Stimulated activated CD4-positive, alpha-beta T cell treated with anti-CD3 and anti-CD28 coated beads, Interleukin-12 subunit alpha, Interleukin-12 subunit beta, amount 100 ng/mL, for 48 hours (primary cell): ENCODE data around the gene LAMA1.
"Not testable (repeated sequence)": the region's sequence is repeated elsewhere in the genome, so short reads cannot be mapped to it uniquely, and the experiment has no call there.

ENCODE experiments used
- DNase-seq, 3 donors: peaks; one replicate each; pipeline ENCODE4 v3.0.0-alpha.2; 2020; ENCODE audit warnings: low read depth in 2 of 3, low spot score in 1 of 3

The LAMA1 gene

DNA sequence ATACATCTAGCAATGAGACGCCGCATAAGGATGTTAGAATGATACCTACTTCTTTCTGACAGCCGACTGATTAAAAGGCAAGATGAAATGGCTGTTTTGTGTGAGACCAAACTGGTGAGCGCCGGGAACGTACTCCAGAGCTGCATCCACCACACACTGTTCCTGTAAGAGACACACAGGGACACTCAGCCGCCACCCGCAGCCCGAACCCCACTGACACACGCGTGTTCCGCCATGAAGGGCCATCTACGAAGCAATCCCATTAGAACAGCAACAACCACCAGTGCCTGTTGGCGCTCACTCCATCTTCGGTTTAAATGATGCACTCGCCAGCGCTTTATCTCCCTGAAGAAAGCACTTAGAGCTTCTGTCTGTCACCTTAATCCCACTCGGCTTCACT lies 162.3 kb downstream of the LAMA1 start:
- DNase-seq, result no peak

DNA sequence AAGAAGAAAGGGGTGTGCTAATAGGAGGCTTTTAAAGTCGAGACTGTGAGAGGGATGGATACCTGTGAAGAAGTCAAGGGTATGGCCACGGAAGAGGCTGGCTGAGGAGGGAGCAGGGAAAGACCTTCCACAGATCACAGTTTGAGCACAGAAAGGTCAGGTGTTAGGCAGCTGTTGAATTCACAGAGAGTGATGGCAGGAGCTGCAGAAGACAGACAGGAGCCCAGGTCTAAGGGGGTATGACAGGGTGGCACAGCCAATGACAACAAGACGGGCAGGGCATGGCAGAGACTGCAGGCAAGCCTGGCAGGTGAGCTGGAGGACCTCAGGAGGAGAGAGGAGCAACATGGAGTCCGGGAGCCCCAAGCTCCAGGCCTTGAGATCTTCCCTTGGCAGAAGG lies 163.1 kb downstream of the LAMA1 start:
- DNase-seq, result no peak

DNA sequence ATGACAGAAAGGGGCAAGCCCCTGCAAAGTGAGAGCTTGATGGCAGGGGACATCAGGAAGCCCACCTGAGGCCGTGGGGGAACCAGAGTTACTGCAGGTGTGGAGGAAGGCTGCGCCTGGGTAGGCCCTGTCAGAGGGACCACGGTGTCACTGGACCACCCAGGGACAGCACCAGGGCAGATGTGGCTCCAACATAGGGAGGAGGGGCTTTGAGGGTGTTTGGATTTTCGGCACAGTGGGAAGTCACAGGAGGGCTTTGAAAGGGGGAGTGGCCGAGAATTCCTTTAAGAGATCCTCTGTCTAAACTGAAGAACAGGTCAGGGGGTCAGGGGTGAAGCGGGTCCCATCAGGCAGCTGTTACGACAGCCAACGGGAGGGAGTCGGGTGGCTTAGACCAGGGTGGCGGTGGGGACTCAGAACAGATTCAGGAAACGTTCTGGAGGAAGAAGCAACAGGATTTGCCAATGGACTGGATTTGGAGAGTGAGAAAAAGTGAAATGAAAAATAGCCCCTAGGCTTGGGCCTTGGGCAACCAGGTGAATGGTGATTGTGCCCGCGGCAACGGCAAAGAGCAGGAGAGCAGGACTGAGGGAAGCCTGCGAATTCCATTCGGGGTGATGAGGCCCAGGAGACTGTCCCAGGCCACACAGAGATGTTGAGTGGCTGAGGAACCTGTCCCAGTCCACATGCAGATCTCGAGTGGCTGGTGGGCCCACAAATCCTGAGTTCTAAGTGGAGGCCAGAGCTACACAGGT lies 166.1 kb downstream of the LAMA1 start:
- DNase-seq, result no peak

DNA sequence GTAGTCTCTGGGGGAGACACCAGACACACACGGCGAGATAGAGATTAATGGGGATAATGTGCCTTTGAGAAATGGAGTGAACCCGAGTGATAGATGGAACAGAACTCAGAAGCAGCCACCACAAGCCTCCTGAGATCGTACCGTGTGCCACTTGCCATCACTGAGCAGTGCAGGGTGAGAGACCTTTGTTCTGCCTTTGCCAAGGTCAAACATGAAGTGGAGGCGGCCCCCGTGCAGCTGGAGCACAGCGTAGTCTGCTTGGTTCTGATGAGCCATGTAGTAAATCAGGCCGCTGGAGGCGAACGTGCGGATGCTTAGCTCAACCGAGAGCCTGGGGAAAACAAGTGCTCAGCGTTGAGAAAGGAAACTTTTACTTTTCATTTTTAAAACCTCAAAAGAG lies 167.0 kb downstream of the LAMA1 start:
- no peak for DNase-seq

DNA sequence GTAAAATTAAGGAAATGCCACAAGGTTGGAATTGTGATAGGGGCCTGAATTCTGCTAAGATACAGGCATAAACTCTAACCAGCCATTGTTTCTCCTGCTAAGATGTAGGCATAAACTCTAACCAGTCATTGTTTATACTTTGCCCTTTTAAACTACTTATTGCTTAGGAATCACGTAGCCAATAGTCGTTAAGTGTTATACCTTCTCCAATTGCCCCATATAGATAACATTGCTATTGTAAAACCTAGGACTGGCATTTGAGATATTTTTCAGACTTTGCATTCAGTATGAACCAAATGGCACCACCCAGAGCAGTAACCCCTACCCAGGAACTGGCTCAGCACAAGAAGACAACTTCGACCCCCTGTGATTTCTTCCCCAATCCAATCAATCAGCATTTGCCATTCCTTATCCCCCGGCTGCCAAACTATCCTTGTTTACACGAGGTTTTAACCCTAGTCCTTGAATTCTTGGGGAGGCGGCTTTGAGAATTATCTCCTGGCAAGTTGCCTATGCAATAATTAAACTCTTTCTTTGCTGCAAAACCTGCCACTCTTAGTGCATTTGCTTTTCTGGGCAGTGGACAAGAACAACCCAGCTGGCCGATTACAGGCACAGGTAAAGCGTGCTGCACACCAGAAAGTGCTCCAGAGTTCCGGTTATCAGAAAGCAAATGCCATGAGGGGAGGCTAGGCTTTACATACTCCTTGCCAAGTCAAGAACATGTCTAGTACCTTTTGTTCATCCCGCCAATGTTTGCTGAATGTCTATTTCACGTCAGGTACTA lies 167.6 kb downstream of the LAMA1 start:
- DNase-seq, result no peak

DNA sequence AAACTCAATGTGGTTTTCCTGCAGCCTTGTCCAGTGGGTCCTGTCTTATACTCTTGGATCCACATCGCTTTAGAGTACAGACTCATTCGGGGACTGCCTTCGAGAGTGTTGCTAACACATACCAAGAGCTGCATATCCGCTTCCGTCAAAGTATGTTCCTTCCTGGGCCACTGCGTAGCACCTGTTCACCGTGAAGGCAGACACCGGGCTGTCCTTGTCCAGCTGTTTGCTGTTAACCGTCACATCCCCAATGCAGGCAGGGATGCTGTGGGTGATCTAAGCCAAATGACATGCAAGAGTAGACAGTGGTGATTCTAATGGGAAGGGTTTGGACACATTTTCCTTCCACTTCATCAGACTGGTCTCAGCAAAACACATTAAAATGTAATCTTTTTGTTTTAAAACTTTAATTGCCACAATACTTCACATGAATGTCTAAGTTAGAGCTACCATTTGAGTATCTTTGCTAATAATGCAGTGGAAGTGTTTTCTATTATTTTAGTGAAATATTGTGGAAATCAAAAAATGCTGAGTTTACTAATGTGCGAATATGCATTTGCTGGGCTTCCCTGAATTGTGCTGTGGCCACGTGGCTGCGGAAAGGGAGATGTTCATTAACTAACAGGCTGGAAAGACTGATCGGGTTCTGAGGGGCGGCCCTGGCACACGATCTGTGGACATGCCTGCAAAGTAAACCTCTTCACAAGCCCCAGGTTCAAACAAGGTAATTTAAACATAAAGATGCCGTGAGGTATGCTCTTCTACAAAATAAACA lies 169.1 kb downstream of the LAMA1 start:
- no peak for DNase-seq

DNA sequence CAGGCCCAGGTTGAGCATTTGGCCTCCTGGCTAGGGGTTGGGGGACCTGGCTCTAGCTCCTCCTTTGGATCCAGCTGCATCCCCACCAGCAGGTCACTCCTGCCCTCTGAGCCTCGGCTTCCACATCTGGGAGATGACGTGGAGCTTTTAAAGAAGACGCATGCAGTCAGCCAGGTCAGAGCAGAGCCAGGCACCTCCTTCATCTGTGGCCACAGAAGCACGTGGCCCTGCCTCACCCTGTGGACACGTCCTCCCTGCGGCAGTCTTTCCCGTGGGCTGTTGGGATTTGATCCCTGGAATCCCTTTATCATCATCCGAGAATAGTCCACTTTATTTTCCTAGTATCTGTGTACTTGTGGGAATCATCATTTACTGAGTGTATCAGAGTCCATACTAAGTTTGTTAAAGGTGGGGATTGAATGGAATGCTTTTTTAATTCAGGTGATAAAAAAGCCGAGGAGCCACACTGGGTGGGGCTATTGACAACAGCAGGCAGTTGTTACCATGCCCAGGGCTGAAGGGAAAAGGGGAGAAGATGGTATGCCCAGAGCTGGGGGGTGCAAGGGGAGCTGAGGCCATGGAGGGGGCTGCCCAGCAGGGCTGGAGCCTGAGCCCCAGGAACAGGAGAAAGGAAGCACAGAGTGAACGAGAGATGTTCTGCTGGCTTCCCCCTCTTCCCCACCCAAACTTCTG lies 170.1 kb downstream of the LAMA1 start:
- DNase-seq, result no peak

DNA sequence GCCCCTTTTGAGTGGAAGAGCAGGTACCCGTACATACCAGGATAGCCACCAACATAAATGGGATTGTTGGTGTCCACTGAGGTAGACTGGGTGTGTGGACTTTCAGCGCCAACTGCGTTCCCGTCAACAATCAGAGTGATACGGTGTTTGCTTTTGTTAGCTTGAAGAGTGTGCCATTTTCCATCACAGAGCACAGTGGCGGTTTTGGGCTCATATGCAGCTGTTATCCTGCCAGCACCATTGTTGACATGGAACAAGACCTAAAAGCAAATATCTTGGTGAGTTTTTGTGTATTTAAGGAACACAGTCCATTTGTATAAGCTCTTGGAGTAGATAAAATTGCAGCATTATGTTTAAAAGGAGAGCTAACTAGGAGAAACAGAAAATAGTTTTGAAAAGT lies 174.5 kb downstream of the LAMA1 start:
- no peak for DNase-seq

DNA sequence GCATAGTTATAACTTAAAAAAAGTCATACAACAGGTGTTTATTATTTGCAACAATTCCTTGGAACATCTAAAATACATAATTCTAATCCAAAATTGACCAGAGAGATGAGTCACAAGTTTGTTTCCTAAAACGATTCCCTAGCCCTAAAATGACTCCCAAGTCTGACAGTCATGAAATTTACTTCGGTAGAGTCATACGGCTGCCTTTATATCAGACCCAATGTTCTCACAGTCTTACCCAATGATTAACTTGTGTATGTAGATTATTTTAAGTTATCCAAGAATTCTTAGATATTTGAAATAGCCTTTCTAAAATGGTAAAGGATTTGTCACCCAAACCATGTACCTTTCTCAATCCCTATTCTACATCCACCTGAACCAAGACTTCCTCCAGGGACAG lies 174.9 kb downstream of the LAMA1 start:
- DNase-seq, result no peak

DNA sequence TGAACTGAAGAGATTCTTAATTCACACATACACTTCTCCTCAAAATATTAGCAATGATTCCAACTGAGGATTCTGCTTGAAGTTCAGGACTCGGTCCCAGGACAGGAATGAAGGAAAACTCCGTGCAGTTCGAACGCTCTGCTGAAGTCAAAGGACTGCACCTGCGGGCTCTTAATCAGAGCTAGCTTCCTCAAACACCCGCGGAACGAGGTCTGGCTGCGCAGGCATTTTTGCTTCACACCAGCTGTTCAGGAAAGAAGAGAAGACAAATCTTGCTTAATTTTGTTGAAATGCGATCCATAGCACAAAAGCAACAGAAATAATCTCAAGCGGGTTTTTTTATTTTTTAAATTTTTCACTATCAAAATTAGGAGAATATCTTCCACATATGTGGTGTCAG lies 175.6 kb downstream of the LAMA1 start:
- no peak for DNase-seq

DNA sequence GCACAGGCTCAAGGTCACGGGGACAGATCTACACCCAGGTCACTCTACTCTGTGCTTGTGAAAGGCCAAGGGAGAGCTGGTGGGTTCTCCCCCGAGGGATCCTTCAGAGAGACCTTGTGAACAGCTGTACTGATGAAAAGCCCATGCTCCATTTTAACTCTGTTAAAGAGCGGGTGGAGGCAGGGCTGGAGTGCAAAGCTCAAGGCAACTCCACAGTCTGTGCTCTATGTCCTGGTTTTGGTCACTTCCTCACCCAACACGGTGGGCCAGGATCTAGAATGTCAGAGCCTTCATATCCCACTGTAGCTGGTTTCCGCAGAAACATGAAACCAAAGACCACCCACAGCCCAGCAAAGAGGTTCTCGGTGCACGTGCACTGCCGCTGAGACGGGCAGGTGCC lies 177.1 kb downstream of the LAMA1 start:
- DNase-seq, result no peak

DNA sequence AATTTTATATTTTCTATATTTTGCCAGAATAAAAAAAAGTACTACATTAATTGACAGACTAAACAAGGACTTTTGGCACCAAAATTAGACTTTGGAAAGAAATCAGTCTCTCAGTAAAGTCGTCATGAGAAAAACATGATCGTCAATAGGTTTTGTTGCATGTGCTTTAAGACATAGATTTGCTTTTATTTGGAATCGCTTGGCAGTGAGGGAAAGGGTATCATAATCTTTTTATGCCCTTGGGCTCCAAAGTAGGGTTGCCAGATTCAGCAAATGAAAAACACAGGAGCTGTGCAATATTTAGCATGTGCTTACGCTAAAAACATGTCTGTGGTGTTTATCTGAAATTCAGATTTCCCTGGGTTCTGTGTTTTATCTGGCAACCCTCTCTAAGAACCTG lies 177.6 kb downstream of the LAMA1 start:
- no peak for DNase-seq

DNA sequence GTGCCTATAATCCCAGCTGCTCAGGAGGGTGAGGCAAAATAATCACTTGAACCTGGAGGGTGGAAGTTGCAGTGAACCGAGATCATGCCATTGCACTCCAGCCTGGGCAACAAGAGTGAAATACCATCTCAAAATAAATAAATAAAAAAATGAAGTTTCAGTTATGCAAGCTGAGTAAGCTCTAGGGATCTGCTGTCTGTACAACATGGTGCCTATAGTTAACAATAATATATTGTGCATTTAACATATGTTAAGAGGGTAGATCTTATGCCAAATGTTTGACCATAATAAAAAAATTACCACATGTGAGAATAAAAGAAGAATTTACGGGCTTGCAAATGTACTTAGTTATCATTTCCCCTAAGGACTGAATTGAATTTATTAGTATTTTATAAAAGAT lies 179.2 kb downstream of the LAMA1 start:
- DNase-seq, result not testable (repeated sequence)

DNA sequence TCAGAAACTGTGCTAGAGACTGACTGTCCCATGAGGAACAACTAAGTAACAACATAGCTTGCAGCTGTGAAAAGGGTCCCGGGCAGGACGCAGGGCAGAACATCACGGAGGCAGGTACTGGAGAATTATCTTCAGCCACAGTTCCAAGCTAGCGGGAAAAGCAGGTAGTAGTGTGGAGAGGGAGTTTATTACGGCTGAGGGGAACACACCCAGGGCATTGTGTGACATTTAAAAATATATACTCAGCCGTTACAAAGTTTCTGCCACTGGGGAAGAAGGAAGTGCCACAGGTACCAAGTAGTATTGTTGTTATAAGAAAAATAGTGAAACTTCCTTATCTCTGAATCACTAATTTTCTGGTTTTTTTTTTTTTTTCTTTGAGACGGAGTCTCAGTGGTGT lies 179.6 kb downstream of the LAMA1 start:
- no peak for DNase-seq

DNA sequence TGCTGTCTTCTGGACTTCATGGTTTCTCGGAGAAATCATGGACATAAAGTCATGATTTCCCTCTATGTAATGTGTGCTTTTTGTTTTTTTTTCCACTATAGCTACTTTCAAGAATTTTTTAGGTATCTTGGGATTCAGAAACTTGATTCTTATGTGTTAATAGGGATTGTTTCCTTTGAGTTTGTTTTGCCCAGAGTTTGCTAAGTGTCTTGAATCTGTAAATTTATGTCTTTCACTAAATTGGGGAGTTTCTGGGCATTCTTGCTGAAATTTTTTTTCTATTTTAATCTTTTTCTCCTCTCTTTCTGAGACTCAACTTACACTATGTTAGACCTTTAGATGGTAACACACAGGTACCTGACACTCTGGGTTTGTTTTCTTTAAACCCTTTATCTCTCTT lies 182.7 kb downstream of the LAMA1 start:
- DNase-seq, result no peak

DNA sequence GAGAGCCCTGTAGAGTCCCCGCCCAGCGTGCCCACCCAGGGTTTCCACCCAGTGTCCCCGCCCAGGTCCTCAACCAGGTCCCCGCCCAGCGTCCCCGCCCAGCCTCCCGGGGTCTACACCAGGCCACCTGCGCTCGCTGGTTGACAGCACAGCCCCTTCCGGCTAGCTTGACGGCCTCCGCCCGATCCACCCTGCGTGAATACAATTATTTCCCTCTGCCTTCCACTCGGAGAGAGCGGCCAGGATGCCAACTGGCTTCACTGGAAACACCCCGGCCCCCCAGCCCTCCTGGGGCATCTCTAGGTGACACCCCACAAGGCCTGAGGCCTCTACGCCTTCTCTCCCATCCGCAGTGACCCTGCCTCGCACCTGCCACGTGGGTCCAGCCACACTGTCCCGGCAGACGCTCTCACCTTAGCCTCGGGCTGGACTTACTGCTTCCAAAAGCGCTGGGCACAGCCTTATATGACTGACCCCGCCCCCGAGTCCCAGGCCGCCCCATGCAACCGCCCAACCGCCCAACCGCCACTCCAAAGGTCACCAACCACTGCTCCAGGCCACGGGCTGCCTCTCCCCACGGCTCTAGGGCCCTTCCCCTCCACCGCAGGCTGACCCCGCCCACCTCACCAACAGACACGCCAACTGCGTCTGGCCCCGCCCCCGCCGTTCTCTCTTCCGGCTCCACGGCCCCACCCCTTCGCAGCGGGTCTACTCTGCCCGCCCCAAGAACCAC lies 188.1 kb downstream of the LAMA1 start:
- no peak for DNase-seq

DNA sequence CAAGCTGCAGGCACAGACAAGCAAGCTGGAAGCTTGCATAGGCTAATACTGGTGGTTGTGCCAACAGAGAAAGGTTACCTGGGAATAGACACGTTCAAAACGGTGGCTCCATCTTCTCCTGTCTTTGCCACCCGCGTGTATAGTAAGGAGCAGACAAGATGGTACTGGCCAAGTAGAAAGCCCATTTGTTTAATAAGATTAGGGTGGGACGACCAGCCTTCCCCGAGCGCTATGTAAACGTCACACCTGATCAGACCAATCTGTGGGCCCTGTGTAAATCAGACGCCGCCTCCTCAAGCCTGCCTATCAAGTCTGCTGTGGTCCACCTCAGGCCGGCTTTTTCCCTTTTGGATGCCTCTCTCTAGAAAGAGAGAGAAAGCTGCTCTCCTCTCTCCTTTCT lies 189.2 kb downstream of the LAMA1 start:
- no peak for DNase-seq

DNA sequence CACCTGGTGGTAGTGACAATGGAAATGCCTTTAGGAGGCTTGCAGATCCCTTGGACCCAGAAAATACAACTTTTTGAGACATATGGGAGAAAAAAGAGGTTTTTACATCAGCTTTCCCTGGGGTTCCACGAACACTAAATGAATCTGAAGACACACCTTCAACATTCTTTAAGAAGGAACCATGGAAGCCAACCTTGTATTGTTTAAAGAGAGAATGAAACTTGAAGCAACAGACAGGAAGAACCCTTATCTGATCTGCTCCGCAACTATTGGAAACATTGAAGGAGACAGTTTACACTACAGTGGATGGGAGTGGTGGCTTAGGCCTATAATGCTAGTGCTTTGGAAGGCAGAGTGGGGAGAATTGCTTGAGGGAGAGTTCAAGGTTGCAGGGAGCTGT lies 190.4 kb downstream of the LAMA1 start:
- no peak for DNase-seq

DNA sequence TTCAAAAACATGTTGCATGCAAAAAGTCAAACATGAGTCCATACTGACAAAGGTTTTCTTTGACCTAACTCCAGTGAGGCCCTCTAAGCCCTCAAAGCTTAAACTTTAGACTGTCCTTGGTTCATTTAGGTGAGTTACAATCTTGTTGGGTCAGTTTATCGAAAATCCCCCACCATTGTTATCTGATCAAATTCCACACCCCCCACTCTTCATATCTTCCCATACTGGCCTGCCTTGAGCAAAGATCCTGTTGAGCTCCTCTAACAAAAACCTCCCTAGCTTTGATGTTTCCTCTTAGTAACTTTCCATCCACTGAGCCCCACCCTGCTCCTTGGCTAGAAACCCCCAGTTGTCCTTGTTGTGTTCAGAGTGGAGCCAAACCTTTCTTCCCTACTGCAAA lies 194.4 kb downstream of the LAMA1 start:
- DNase-seq, result no peak

DNA sequence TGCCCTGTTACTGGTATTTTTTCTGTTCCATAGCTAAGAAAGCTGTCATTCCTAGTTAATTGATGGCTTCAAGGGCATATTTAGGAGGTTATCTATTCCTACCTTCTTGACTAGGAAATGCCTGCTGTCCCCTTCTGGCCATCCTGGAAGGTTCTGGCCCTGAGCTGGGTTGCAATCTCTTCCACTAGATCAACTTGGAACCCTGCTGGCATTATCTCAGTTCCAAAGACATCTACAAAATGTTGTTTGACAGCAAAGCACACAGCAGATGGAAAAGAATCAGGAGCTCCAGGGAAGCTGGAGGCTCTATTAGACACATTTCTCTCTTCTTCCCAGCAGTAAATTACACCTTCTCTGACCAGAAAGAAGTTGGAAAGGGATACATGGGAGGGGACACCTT lies 196.0 kb downstream of the LAMA1 start:
- DNase-seq, result no peak
